ENCODE data around the gene CHERP. TPM values are rescaled to one million over a fixed set of nuclear protein-coding genes. Genes with fewer than 3 reads are reported as not detected.

CHERP gene
- total and polyA plus RNA-seq, 2 of the 4 experiments (the other 2 are of a cell fraction): 0.54 to 13.5 TPM

GRCh38 chr19:16571822-16572331, 29.6 kb upstream of the CHERP start:
- Histone ChIP-seq H3K79me1 (ENCODE audit: low read depth in 1 of 2, low read length in 2 of 2) (peaks cover 35 to 91% of the 10 kb centered on the region in 2 experiments), H4K91ac (ENCODE audit: insufficient read depth, low read depth, low read length) (peak overlapping the region; percentile 71; the same call in 1 of the 2 replicates), H3K4me2 (ENCODE audit: low read depth, low read length) (peak overlapping the region; percentile 94), H4K20me1 (ENCODE audit: insufficient read depth, low read length) (peaks cover 39% of the 10 kb centered on the region), H2BK5ac (ENCODE audit: low read depth, low read length, poor library complexity, severe bottlenecking) (peak overlapping the region; percentile 59), H3K23ac (ENCODE audit: low read depth, low read length) (peak overlapping the region; percentile 89), H3K9me3 (ENCODE audit: control insufficient read depth, insufficient read depth, low read length) (no peaks in the 10 kb centered on the region), H3K36me3 (ENCODE audit: control insufficient read depth, insufficient read depth, low read length) (peaks cover 31% of the 10 kb centered on the region), H3K27ac (ENCODE audit: insufficient read depth, low read length) (peak overlapping the region; percentile 35), H3K9me1 (ENCODE audit: insufficient read depth, low read length) (peaks cover 23% of the 10 kb centered on the region), H2AK5ac (ENCODE audit: low read depth, low read length) (peak overlapping the region; percentile 94), H2BK15ac (ENCODE audit: low read depth, low read length) (no peak overlapping the region), H3K14ac (replicated peaks; ENCODE audit: low read depth, low read length) (peak overlapping the region; percentile 72), H3K18ac (ENCODE audit: low read depth, low read length) (no peak overlapping the region), H3K9ac (ENCODE audit: low read depth, low read length) (peak overlapping the region; percentile 59), H3K4me1 (ENCODE audit: control insufficient read depth, insufficient read depth, low read length) (peaks cover 13% of the 10 kb centered on the region), H3K4me3 (ENCODE audit: insufficient read depth, low read depth, low read length) (peak overlapping the region; percentile 78), H2BK120ac (ENCODE audit: low read depth, low read length) (no peak overlapping the region), H3K4ac (ENCODE audit: low read depth, low read length) (peak overlapping the region; percentile 83), H2AK9ac (replicated peaks; ENCODE audit: low read depth, low read length, poor library complexity) (peak overlapping the region; percentile 99), H2BK20ac (ENCODE audit: low read depth, low read length) (no peak overlapping the region), H3K56ac (ENCODE audit: extremely low read depth, insufficient read depth, low read length) (peak overlapping the region; percentile 30; the same call in 1 of the 2 replicates), H4K8ac (ENCODE audit: low read depth in 2 of 2, low read length in 2 of 2) (peak overlapping the region; percentile 5 to 74; a peak in 3 of 4 replicates), H3K27me3 (ENCODE audit: control insufficient read depth, insufficient read depth, low read length) (no peaks in the 10 kb centered on the region), H2AFZ (replicated peaks; ENCODE audit: low read length, poor library complexity) (peak overlapping the region; percentile 98), H4K5ac (ENCODE audit: low read depth, low read length) (peak overlapping the region; percentile 6)
- intact Hi-C loops (cut with micrococcal nuclease): loop anchor here (5.0 kb wide), 1 partner anchor 55 kb away; the partner anchor contains the start of gene MED26
- 1% methylated on average over 59 of the region's 75 CpGs; no CpG with 5 or more reads in 1 of the 2 experiments for WGBS, 2 experiments (ENCODE audit: extremely low coverage in 2 of 2, insufficient read length in 1 of 2)
- CTCF ChIA-PET: no interaction called here
- DNase-seq (peak; percentile 20), ATAC-seq (ENCODE audit: low read depth) (peak; percentile 27)
- POLR2A ChIA-PET (ENCODE audit: unreplicated experiment): no interaction called here
- TF ChIP-seq MAFK (IDR thresholded peaks at IDR 0.05; ENCODE audit: low read depth, low read length): no peak
- TF ChIP-seq CHD1 (IDR thresholded peaks at IDR 0.05; ENCODE audit: low read depth, low read length): no peak
- TF ChIP-seq CEBPB (IDR thresholded peaks at IDR 0.05; ENCODE audit: low read depth, low read length): no peak
- no peak for TF ChIP-seq USF2 (IDR thresholded peaks at IDR 0.05; ENCODE audit: low read depth, low read length)
- in situ Hi-C loops (cut with MboI; ENCODE audit: low sequenced_read_pairs): no loop called here
- dilution Hi-C loops (cut with HindIII; ENCODE audit: low sequenced_read_pairs, unreplicated experiment): no loop called here
- BruUV-seq (replicated peaks): no TSS peak
